Stomach (tissue), 9 donors: ENCODE results near the gene MAGI2. TPM values are rescaled to one million over a fixed set of nuclear protein-coding genes. Genes with fewer than 3 reads are reported as not detected.

Experiments used
- DNase-seq, 2 donors: peaks; one replicate each; pipeline versions ENCODE4 v3.0.0 to v3.0.0-alpha.2; 2013 to 2019
- H3K27ac ChIP-seq, 5 donors: fragments of 200-600 bp in 4 of 5; sonication (generic) in 4 of 5; one replicate each; pipeline ENCODE4 v1.5.1; 2013 to 2019; ENCODE audit warnings: mild to moderate bottlenecking in 1 of 5, moderate library complexity in 1 of 5
- H3K27me3 ChIP-seq, 3 donors: fragments of 200-600 bp; sonication (generic); one replicate each; pipeline ENCODE4 v1.5.1; 2017 to 2019; ENCODE audit warnings: mixed run types in 1 of 3
- H3K36me3 ChIP-seq, 4 donors: fragments of 200-600 bp; sonication (generic); 1 replicate in 3 of 4; 2 replicates in 1 of 4; pipeline ENCODE4 v1.5.1; 2016 to 2019
- H3K4me1 ChIP-seq, 4 donors: fragments of 200-600 bp; sonication (generic); one replicate each; pipeline ENCODE4 v1.5.1; 2016 to 2019
- H3K4me3 ChIP-seq, 4 donors: fragments of 200-600 bp; sonication (generic) in 3 of 4; one replicate each; pipeline ENCODE4 v1.5.1; 2016 to 2019; ENCODE audit warnings: mild to moderate bottlenecking in 1 of 4
- H3K9me3 ChIP-seq, 4 donors: fragments of 200-600 bp; sonication (generic); one replicate each; pipeline ENCODE4 v1.5.1; 2016 to 2019
- CTCF ChIP-seq, 7 experiments: fragments of 450-650 bp in 4 of 7; fragments of 200-600 bp in 3 of 7; sonication (generic) in 3 of 7; IDR thresholded peaks; one replicate each; pipeline ENCODE4 v1.5.1; 2016 to 2019; ENCODE audit warnings: antibody characterized with exemption in 7 of 7, control low read depth in 2 of 7, mild to moderate bottlenecking in 1 of 7
- EP300 ChIP-seq: sonication (generic); formaldehyde crosslinking; IDR thresholded peaks from one replicate; pipeline ENCODE4 v1.6.1; 2017; ENCODE audit warnings: antibody characterized with exemption
- POLR2A ChIP-seq, 4 donors: fragments of 450-650 bp; IDR thresholded peaks; one replicate each; pipeline ENCODE4 v1.6.1; 2016; ENCODE audit warnings: antibody characterized with exemption in 4 of 4, control low read depth in 2 of 4, mild to moderate bottlenecking in 1 of 4, moderate library complexity in 1 of 4
- POLR2AphosphoS5 ChIP-seq, 3 donors: sonication (generic); formaldehyde crosslinking; IDR thresholded peaks; one replicate each; pipeline ENCODE4 v1.6.1; 2016; ENCODE audit warnings: antibody characterized with exemption in 3 of 3
- WGBS, 5 donors: extraction: QIAGEN DNeasy Blood & Tissue Kit in 3 of 5; methylation state at CpG; one replicate each; pipeline versions ENCODE4 v1.1.5 to v1.1.7; 2013 to 2018; 5-methylcytosine and 5-hydroxymethylcytosine counted together
- intact Hi-C: fragments of 100-400 bp; cut with DNase I; formaldehyde crosslinking; loops from one replicate; pipeline ENCODE4 v1.15.1; 2023; ENCODE audit warnings: low total_unique reads
- polyA plus RNA-seq, 3 donors: library from polyadenylated mRNA; stranded (reverse); fragments of 200-250 nt; gene quantifications; one replicate each; pipeline ENCODE4 v1.2.3, GENCODE V29; 2013
- total RNA-seq, 5 donors: library from RNA; depleted of rRNA; stranded (reverse); fragments of >200 nt; gene quantifications; one replicate each; pipeline versions ENCODE4 v1.1.0 to v1.2.3, GENCODE V29; 2014 to 2016
- donor health status: healthy with polysubstance abuse.
- donor health status: Bipolar disorder and iron deficiency.
- donor health status: healthy.

The MAGI2 gene
- total and polyA plus RNA-seq, 8 donors = 0.92 to 53.9 (median 5.8) TPM

DNA sequence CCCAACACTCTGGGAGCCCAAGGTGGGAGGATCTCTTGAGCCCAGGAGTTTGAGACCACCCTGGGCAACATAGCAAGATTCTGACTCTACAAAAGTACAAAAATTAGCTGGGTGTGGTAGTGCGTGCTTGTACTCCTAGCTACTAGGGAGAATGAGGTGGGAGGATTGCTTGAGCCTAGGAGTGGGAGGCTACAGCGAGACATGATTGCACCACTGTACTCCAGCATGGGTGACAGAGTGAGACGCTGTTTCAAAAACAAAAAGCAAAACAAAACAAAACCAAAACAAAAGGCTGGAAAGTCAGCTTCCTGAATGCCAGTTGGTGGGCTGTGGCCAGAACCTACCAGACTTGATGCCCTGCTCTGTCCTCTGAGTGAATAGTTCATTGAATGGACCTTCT is 1412.0 kb downstream of the MAGI2 start:
- intact Hi-C loops = no loop called here

GRCh38 chr7:78039790-78040776 is 1413.4 kb downstream of the MAGI2 start:
- peak; percentile 31 to 50 for DNase-seq
- Histone ChIP-seq H3K27me3 (no peaks in the 10 kb centered on the region), H3K36me3 (no peaks in the 10 kb centered on the region), H3K27ac (no peak overlapping the region), H3K9me3 (no peaks in the 10 kb centered on the region), H3K4me1 (no peaks in the 10 kb centered on the region), H3K4me3 (no peak overlapping the region)
- intact Hi-C loops = no loop called here
- TF ChIP-seq POLR2AphosphoS5 (IDR thresholded peaks at IDR 0.05) = no peak
- peak in 3 of 7 experiments; percentile 46 to 72 (median 57) for TF ChIP-seq CTCF (IDR thresholded peaks at IDR 0.05)
- TF ChIP-seq POLR2A (IDR thresholded peaks at IDR 0.05) = no peak
- 44 to 54% (median 52%) methylated on average over 35 to 40 of the region's 40 CpGs for WGBS, 5 donors

More for the DNA sequence above, 1412.0 kb downstream of the MAGI2 start:
- 93 to 96% (median 95%) methylated on average over 3 of the region's 3 CpGs for WGBS, 5 donors
- Histone ChIP-seq H3K9me3 (no peaks in the 10 kb centered on the region), H3K4me3 (no peak overlapping the region), H3K36me3 (no peaks in the 10 kb centered on the region), H3K27me3 (no peaks in the 10 kb centered on the region), H3K27ac (no peak overlapping the region), H3K4me1 (no peaks in the 10 kb centered on the region)
- TF ChIP-seq POLR2A (IDR thresholded peaks at IDR 0.05) = no peak
- no peak for TF ChIP-seq POLR2AphosphoS5 (IDR thresholded peaks at IDR 0.05)
- TF ChIP-seq EP300 = no peak
- no peak for TF ChIP-seq CTCF (IDR thresholded peaks at IDR 0.05)
- no peak for DNase-seq

DNA sequence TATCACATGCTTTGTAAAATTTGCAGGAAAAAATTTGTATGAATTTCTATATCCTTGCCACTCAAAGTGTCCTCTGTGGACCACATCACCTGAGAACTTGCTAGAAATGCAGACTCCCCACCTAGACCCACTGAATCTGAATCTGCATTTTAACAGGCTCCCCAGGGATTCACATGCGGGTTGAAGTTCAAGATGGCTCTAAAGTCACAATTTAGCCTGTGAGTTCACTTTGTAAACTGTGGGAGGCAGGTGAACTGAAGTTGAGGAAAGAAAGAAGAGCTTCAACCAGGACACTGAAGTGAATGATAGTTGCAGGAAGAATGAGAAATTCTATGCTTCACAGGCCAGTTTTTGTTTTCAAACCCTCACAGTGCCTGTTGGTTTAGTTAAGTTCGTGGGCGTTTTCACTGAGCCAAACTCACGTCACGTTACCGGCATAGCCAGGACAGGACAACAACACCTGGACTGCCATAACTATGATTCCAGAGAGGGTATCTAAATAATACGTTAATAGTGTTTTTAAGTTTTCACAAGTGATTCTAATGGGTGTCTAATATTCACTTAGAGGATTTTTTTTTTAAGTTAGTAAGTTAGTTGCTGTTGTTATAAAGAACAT is 1414.9 kb downstream of the MAGI2 start:
- DNase-seq = no peak
- H3K27ac ChIP-seq = no peak overlapping the region
- H3K27me3 ChIP-seq = no peaks in the 10 kb centered on the region
- 76 to 85% (median 83%) methylated on average over 7 of the region's 7 CpGs for WGBS, 5 donors
- intact Hi-C loops = no loop called here
- H3K9me3 ChIP-seq = no peaks in the 10 kb centered on the region
- no peaks in the 10 kb centered on the region for H3K4me1 ChIP-seq
- H3K36me3 ChIP-seq = no peaks in the 10 kb centered on the region
- TF ChIP-seq EP300 (no peak), POLR2AphosphoS5 (IDR thresholded peaks at IDR 0.05) (no peak), CTCF (IDR thresholded peaks at IDR 0.05) (no peak), POLR2A (IDR thresholded peaks at IDR 0.05) (no peak)
- no peak overlapping the region for H3K4me3 ChIP-seq

DNA sequence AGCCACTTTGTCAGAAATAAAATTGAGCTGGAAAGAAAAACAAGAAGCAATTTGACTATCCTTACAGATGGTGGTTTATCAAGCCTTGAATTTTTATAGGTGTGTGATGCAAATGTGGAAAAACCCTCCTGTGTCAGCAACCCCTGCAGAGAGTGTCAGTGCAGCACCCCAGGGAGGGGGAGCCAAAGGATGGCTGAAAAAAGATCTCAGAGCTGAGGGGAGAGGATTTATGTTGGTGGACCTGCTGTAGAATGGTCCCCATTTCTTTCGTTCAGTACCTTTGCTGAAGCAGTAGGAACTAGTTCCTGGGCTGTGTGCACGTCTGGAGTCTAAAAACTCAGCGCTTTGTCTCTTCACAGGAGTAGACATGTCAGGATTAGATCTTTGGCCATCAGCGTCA is 1415.9 kb downstream of the MAGI2 start:
- Histone ChIP-seq H3K4me3 (no peak overlapping the region), H3K4me1 (no peaks in the 10 kb centered on the region), H3K36me3 (no peaks in the 10 kb centered on the region), H3K27me3 (no peaks in the 10 kb centered on the region), H3K27ac (no peak overlapping the region), H3K9me3 (no peaks in the 10 kb centered on the region)
- intact Hi-C loops = no loop called here
- DNase-seq = no peak
- TF ChIP-seq CTCF (IDR thresholded peaks at IDR 0.05) (no peak), EP300 (no peak), POLR2AphosphoS5 (IDR thresholded peaks at IDR 0.05) (no peak), POLR2A (IDR thresholded peaks at IDR 0.05) (no peak)
- 86 to 93% (median 92%) methylated on average over 4 of the region's 4 CpGs for WGBS, 5 donors
